GM21529 (cell line): Measurements from ENCODE around the gene AHR.
"Not testable (repeated sequence)": the region's sequence is repeated elsewhere in the genome, so short reads cannot be mapped to it uniquely, and the experiment has no call there.

Source experiments
- ATAC-seq: cut with Tn5 transposase; IDR thresholded peaks from one replicate; pipeline ENCODE4 v1.9.1; 2021; ENCODE audit not compliant: unreplicated experiment

Gene AHR

DNA sequence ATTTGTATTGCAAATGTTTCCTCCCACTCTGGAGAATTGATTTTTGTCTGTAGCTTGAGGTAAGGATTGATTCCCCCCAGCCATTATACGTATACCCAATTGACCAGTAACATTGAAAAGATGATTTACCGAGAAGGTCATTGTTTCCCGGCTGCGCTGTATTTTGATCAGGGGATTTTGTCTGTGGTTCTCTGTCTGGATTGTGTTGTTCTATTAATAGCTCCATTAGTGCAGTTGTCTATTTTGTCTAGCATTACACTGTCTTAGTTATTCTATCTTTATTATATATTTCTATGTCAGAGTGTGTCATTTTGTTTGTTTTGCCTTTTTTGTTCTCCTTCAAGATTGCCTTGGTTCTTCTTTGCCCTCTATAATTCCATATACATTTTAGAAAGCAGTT, 37.7 kb downstream of the AHR start:
- ATAC-seq = no peak

GRCh38 chr7:17339139-17339538, 40.7 kb downstream of the AHR start:
- no peak for ATAC-seq

GRCh38 chr7:17339952-17340351, 41.5 kb downstream of the AHR start:
- ATAC-seq = no peak

GRCh38 chr7:17340655-17341054, 42.2 kb downstream of the AHR start:
- ATAC-seq = no peak

GRCh38 chr7:17342756-17343155, 44.3 kb downstream of the AHR start:
- no peak for ATAC-seq

- no peak for ATAC-seq
These were observed 48.9 kb downstream of the AHR start for GRCh38 chr7:17347401-17347800.

DNA sequence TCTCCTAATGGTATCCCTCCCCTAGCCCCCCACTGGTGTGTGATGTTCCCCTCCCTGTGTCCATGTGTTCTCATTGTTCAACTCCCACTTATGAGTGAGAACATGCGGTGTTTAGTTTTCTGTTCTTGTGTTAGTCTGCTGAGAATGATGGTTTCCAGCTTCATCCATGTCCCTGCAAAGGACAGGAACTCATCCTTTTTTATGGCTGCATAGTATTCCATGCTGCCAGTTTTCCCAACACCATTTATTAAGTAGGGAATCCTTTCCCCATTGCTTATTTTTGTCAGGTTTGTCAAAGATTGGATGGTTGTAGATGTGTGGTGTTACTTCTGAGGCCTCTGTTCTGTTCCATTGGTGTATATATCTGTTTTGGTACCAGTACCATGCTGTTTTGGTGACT, 50.5 kb downstream of the AHR start:
- not testable (repeated sequence) for ATAC-seq

- not testable (repeated sequence) for ATAC-seq
These were observed 51.9 kb downstream of the AHR start for GRCh38 chr7:17350321-17350720.

DNA sequence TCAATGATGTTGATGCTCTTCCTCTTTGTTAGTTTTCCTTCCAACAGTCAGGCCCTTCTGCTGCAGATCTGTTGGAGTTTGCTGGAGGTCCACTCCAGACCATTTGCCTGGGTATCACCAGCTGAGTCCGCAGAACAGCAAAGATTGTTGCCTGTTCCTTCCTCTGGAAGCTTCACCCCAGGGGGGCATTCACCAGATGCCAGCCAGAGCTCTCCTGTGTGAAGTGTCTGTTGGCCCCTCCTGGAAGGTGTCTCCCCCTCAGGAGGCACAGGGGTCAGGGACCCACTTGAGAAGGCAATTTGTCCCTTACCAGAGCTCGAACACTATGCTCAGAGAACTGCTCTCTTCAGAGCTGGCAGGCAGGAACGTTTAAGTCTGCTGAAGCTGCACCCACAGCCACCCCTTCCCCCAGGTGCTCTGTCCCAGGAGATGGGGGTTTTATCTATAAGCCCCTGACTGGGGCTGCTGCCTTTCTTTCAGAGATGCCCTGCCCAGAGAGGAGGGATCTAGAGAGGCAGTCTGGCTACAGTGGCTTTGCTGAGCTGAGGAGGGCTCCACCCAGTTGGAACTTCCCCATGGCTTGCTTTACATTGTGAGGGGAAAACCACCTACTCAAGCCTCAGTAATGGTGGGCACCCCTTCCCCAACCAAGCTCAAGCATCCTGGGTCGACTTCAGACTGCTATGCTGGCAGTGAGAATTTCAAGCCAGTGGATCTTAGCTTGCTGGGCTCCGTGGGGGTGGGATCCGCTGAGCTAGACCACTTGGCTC, 55.4 kb downstream of the AHR start:
- ATAC-seq = not testable (repeated sequence)

DNA sequence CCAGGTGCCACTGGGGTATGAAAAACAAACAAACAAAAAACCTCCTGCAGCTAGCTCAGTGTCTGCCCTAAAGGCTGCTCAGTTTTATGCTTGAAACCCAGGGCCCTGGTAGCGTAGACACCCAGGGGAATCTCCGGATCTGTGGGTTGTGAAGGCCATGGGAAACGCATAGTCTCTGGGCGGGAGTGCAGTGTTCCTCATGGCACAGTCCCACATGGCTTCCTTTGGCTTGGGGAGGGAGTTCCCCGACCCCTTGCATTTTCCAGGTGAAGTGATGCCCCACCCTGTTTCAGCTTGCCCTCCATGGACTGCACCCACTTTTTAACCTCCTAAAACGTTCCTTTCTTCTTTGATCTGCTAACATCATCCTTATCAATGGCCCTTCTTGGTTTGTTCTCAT, 56.0 kb downstream of the AHR start:
- no peak for ATAC-seq

- no peak for ATAC-seq
These were observed 56.6 kb downstream of the AHR start for GRCh38 chr7:17355050-17355449.

DNA sequence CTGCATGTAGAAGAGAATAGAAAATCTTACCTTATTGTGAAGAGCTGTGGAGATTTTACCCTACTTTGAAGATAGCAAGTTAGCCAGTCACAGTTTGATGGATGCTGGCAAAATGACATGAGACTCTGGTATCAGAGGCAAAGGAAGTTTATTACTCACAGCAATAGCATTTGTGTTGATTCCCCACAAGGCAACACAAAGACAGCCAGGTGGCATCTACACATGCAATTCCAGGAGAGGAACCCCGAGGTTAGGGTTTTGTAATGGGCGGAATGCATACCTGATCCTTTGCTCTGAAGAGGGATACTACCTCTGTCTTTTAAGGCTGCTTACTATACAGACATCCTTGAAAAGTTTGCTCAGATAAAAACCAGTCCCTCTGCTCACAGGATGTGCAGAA, 59.5 kb downstream of the AHR start:
- no peak for ATAC-seq

DNA sequence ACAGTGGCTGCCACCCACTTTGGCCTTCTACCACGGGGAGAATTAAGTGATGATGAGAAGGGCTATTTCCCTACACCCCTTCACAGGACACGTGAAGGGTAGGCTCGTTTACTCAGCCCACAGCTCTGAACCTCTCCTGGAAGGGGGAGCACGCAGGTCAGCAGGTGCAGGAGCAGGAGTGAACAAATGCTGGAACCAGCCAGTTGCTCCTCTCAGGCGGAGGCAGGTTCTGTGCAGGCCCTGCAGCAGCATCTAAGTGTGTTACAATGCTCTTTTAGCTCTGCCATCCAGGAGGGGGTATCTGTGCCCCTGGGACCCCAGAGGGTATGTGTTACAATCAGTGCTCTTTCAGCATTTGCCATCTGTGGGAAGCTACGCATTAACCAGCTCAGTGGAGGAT, 61.2 kb downstream of the AHR start:
- no peak for ATAC-seq

DNA sequence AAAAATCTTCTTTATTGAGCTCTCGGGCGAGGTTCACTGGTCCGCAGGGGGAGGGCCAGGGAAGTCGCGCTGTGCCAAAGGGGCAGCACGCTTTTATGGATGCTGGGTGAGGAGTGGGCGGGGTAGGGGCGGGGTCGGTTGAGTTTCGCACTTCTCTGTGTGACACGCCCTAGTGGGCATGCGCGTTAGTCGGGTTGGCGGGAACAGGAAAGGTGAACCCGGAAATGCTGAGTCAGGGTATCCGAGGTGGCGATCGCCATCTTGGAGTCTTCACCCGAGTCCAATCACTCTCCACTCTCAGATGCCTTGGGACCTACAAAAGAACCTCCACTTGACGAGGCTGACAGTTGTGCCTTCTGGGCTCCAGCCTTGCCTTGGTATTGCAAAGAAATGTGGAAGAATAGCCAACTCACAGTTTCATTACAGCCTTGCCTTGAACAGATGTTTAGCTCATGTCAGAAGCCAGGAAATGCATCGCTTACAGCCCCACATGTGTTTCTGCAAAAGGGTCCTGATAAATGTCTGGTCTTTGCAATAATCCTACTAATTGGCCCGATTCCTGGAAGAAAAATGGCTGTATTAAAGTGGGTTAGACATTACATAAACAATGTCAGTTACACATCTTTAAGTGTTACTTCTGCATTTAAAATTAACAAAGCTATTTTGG, 64.1 kb downstream of the AHR start:
- no peak for ATAC-seq

DNA sequence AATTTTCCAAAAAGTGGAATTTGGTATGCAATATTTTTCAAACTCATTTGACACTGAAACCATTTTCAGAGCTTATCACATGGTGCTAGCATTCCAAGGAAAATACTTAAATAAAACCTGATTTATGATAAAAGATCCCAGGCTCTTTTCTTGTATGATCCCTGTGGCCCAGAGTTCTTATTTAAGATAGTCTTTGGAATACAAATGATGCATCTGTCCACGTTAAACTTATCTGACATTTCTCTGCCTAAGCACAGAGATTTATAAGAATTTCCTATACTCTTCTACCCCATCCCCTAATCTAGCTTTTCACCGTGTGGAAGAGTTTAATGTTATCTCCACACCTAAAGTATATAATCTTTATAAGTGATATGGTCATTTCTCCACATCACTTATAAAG, 66.2 kb downstream of the AHR start:
- ATAC-seq = no peak

DNA sequence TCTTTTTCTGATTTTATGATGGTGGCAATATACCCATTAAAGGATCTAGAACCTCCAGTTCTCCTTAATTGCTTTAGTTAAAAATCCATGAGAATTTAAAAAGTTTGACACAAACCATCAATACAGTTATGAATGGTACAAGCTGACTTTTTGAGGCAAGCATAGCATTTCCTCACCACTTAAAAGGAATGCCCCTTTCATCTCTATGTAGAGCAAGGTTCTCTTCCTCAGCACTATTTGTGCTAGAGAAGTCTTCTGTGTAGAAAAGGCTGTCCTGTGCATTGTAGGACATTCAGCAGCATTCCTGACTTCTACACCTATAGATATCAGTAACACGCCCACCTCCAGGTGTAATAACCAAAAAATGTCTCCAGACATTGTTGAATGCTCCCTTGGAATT, 67.3 kb downstream of the AHR start:
- no peak for ATAC-seq

- no peak for ATAC-seq
These were observed 69.0 kb downstream of the AHR start for GRCh38 chr7:17367502-17367901.

DNA sequence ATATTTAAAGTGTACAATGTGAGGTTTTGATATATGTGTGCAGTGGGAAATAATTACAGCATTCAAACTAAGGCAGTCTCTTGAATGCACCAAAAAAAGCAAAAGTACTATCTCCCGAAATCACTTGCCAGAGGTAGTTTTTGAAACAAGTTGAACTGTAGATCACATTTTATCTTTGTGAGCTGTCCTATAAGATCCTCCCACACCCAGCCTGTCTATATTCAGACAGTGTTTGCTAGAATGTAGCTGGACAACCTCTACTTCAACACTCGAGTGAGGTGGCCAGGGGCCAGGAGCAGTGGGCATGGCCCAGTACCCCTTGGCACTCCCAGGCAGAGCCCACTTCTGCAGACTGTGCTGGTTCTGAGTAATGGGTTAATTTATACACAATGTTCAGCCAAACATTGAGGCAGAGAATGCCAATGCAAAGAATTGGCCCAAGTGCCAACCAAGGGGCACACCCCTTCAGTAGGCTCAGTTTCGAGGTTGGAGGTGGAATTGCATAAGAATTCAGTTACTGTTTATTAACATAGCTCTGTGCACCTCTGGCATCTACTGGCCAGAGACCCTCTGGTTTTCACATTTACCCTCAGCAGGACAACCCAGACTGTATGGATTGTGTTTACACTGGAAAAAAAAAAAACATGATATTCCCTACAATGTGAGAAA, 70.5 kb downstream of the AHR start:
- ATAC-seq = no peak

- no peak for ATAC-seq
These were observed 71.4 kb downstream of the AHR start for GRCh38 chr7:17369691-17370426.

GRCh38 chr7:17370901-17371585, 72.6 kb downstream of the AHR start:
- no peak for ATAC-seq
